Tibial artery (tissue), 4 donors: ENCODE data around the gene TBC1D1.

Source experiments
- DNase-seq, 2 donors: peaks; one replicate each; pipeline ENCODE4 v3.0.0-alpha.2; 2019
- H3K27ac ChIP-seq, 2 donors: fragments of 200-600 bp; sonication (generic) in 1 of 2; 1 replicate in 1 of 2; 2 replicates in 1 of 2; pipeline ENCODE4 v1.5.1; 2018 to 2019; ENCODE audit warnings: mild to moderate bottlenecking in 1 of 2
- H3K27me3 ChIP-seq, 2 donors: fragments of 200-600 bp; sonication (generic) in 1 of 2; one replicate each; pipeline versions ENCODE4 v1.5.1 to v1.6.0; 2016 to 2019
- H3K36me3 ChIP-seq, 3 donors: fragments of 200-600 bp; sonication (generic) in 2 of 3; one replicate each; pipeline ENCODE4 v1.5.1; 2016 to 2019; ENCODE audit warnings: mild to moderate bottlenecking in 2 of 3
- H3K4me1 ChIP-seq, 4 donors: fragments of 200-600 bp; sonication (generic) in 2 of 4; 1 replicate in 3 of 4; 2 replicates in 1 of 4; pipeline ENCODE4 v1.5.1; 2016 to 2019
- H3K4me3 ChIP-seq, 2 donors: fragments of 200-600 bp; sonication (generic) in 1 of 2; 1 replicate in 1 of 2; 2 replicates in 1 of 2; pipeline ENCODE4 v1.5.1; 2018 to 2019; ENCODE audit warnings: mild to moderate bottlenecking in 2 of 2
- H3K9me3 ChIP-seq, 3 donors: fragments of 200-600 bp; sonication (generic) in 1 of 3; one replicate each; pipeline ENCODE4 v1.5.1; 2016 to 2019
- CTCF ChIP-seq, 2 experiments: fragments of 200-600 bp in 1 of 2; fragments of 450-650 bp in 1 of 2; IDR thresholded peaks; one replicate each; pipeline ENCODE4 v1.5.1; 2017 to 2019; ENCODE audit warnings: antibody characterized with exemption in 2 of 2, mild to moderate bottlenecking in 1 of 2, moderate library complexity in 1 of 2
- intact Hi-C: fragments of 100-400 bp; cut with DNase I; formaldehyde crosslinking; loops from one replicate; pipeline ENCODE4 v1.15.0; 2023; ENCODE audit warnings: low total_unique reads

TBC1D1 gene

DNA sequence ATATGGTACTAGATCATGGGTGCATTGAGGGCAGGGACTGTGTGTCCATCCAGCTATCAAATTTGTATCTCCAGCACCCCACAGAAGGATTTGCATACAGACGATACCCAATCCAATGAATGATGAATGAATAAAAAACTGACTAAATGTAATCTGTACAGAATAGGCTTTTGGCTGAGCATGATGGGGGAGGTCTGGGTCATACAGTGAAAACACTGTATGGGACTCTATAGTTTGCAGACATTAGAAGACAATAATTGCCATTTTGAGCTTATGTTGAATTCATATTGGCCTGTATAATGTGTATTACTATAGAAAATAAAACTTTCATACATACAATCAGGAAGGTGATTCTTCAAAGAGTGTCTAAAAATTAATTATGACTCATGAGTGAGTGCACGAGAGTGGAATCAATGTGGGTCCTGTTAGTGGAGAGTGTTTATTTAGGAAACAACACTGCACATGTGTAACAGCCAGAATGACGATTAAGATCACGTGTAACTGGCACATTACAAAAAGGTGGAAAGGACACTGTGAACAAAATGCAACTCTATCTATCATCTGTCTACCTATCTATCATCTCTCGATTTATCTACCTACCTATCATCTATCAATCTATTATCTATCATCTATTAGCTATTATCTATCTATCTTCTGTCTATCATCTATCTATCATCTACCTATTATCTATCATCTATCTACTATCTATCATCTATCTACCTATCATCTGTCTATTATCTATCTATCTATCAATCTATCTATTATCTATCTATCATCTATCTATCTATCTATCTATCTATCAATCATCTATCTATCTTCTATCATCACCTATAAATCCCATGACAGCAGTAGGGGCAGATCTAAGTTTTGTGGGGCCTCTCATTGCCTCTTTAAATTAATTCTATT lies 270.6 kb downstream of the TBC1D1 start:
- Histone ChIP-seq H3K27ac (no peak overlapping the region), H3K4me1 (no peaks in the 10 kb centered on the region), H3K27me3 (no peaks in the 10 kb centered on the region), H3K36me3 (no peaks in the 10 kb centered on the region), H3K4me3 (no peak overlapping the region), H3K9me3 (peaks cover 0 to 5% (median 0%) of the 10 kb centered on the region in 3 donors)
- TF ChIP-seq CTCF (IDR thresholded peaks at IDR 0.05): no peak
- DNase-seq: no peak
- intact Hi-C loops: no loop called here

- Histone ChIP-seq H3K4me3 (no peak overlapping the region), H3K27ac (no peak overlapping the region), H3K9me3 (peaks cover 0 to 5% (median 0%) of the 10 kb centered on the region in 3 donors), H3K4me1 (no peaks in the 10 kb centered on the region), H3K27me3 (no peaks in the 10 kb centered on the region), H3K36me3 (no peaks in the 10 kb centered on the region)
- DNase-seq: no peak
- TF ChIP-seq CTCF (IDR thresholded peaks at IDR 0.05): no peak
- intact Hi-C loops: no loop called here
Measured at GRCh38 chr4:38162240-38162784, 271.4 kb downstream of the TBC1D1 start.

DNA sequence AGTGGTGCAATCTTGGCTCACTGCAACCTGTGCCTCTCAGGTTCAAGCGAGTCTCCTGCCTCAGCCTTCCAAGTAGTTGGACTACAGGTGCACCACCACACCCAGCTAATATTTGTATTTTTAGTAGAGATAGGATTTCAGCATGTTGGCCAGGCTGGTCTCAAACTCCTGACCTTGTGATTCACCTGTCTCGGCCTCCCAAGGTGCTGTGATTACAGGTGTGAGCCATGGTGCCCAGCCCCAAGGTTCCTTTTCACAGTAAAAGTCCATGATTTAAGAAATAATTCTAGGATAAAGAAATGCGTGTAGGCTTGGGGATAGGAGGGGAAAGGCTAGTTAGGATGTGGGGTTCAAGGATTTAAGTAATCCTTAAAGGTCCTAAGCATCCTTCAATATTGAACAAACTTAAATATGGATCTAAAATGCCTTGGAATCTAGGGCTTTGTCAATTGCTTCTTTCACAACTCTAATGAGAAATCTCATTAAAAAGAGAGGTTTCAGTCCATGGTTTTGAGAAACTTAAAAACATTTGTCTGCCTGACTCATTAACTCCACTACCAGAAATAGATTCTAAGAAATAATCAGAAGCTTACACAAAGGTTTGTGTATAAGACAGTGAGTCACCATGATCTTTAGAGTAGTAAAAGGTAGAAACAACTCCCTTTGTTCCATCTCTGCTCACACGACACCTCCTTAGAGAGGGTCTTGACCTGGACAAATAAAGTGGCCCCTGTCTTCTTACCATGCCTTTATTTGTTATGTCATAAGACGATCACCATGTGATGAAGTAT lies 272.5 kb downstream of the TBC1D1 start:
- Histone ChIP-seq H3K4me1 (no peaks in the 10 kb centered on the region), H3K27ac (no peak overlapping the region), H3K9me3 (peaks cover 0 to 5% (median 0%) of the 10 kb centered on the region in 3 donors), H3K4me3 (no peak overlapping the region), H3K36me3 (no peaks in the 10 kb centered on the region), H3K27me3 (no peaks in the 10 kb centered on the region)
- intact Hi-C loops: no loop called here
- TF ChIP-seq CTCF (IDR thresholded peaks at IDR 0.05): no peak
- DNase-seq: no peak

DNA sequence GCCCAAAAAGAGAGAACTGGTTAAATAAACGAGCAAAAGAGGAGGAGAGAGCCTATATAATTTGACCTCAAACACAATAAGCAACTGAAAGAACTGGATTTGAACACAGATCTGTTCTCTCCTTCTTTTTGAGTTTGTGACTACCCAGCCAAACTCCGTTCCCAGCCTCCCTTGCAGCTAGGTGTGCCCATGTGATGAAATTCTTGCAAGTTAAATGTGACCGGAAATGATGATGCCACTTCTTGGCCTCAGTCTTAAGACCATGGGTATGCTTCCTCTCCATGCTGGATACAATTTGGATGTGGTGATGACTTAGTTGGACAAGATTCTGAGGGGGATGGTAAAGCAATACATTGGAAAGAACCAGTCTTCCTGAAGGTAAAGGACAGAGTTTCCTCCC lies 273.5 kb downstream of the TBC1D1 start:
- DNase-seq: no peak
- no peaks in the 10 kb centered on the region for H3K4me1 ChIP-seq
- H3K36me3 ChIP-seq: no peaks in the 10 kb centered on the region
- H3K9me3 ChIP-seq: peaks cover 0 to 5% (median 0%) of the 10 kb centered on the region in 3 donors
- H3K27ac ChIP-seq: no peak overlapping the region
- no peak overlapping the region for H3K4me3 ChIP-seq
- intact Hi-C loops: no loop called here
- TF ChIP-seq CTCF (IDR thresholded peaks at IDR 0.05): no peak
- H3K27me3 ChIP-seq: no peaks in the 10 kb centered on the region

DNA sequence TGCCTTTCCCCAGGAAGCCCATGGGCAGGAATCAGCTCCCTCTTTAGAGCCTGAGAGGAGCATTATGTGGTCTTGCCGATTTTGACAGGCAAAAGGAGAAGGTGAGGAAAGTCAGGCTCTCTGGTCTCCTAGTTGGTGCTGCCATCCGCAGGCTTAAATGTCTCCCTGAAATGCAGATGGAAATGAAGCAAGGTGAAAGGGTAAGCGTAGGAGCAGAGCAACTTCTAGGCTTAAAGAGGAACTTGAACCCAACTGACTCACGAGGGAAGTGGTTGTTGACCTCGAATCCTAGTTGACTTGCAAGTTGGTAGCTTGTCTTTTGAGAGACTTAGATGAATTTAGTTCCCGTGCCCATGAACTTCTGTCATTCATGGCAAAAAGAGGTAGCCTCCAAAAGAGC lies 275.2 kb downstream of the TBC1D1 start:
- DNase-seq: no peak
- no peak for TF ChIP-seq CTCF (IDR thresholded peaks at IDR 0.05)
- H3K27me3 ChIP-seq: no peaks in the 10 kb centered on the region
- H3K27ac ChIP-seq: no peak overlapping the region
- peaks cover 0 to 5% (median 0%) of the 10 kb centered on the region in 3 donors for H3K9me3 ChIP-seq
- no peaks in the 10 kb centered on the region for H3K36me3 ChIP-seq
- intact Hi-C loops: no loop called here
- no peaks in the 10 kb centered on the region for H3K4me1 ChIP-seq
- H3K4me3 ChIP-seq: no peak overlapping the region
